Activated naive CD8-positive, alpha-beta T cell (primary cell): ENCODE data around the gene ELOVL5.

Experiments used
- H3K27ac Mint-ChIP-seq: one replicate; pipeline ENCODE4 v1.8.0; 2021; ENCODE audit warnings: mixed read lengths
- H3K27me3 Mint-ChIP-seq: one replicate; pipeline ENCODE4 v1.8.0; 2021; ENCODE audit warnings: mixed read lengths
- H3K36me3 Mint-ChIP-seq: one replicate; pipeline ENCODE4 v1.8.0; 2021; ENCODE audit warnings: mixed read lengths
- H3K4me1 Mint-ChIP-seq: one replicate; pipeline ENCODE4 v1.8.0; 2021; ENCODE audit warnings: low read depth, mixed read lengths
- H3K4me3 Mint-ChIP-seq: one replicate; pipeline ENCODE4 v1.8.0; 2021; ENCODE audit warnings: mild to moderate bottlenecking, mixed read lengths
- H3K9me3 Mint-ChIP-seq: one replicate; pipeline ENCODE4 v1.8.0; 2021; ENCODE audit warnings: low read depth, mixed read lengths

The ELOVL5 gene

GRCh38 chr6:53294095-53294494 lies 54.7 kb downstream of the ELOVL5 start:
- H3K27ac Mint-ChIP-seq, result peak overlapping the region; percentile 35
- H3K4me3 Mint-ChIP-seq, result no peak overlapping the region
- peaks cover 15% of the 10 kb centered on the region for H3K36me3 Mint-ChIP-seq

GRCh38 chr6:53293691-53294090 lies 55.1 kb downstream of the ELOVL5 start:
- no peak overlapping the region for H3K4me3 Mint-ChIP-seq
- peaks cover 15% of the 10 kb centered on the region for H3K36me3 Mint-ChIP-seq
- H3K27ac Mint-ChIP-seq, result peak overlapping the region; percentile 72

More at GRCh38 chr6:53294095-53294494, 54.7 kb downstream of the ELOVL5 start:
- Mint-ChIP-seq H3K27me3 (no peaks in the 10 kb centered on the region), H3K9me3 (no peaks in the 10 kb centered on the region), H3K4me1 (peaks cover 75% of the 10 kb centered on the region)

GRCh38 chr6:53290537-53291510 lies 57.9 kb downstream of the ELOVL5 start:
- Mint-ChIP-seq H3K4me3 (peak overlapping the region; percentile 30), H3K9me3 (no peaks in the 10 kb centered on the region), H3K27ac (peak overlapping the region; percentile 84), H3K4me1 (peaks cover 66% of the 10 kb centered on the region), H3K36me3 (peaks cover 22% of the 10 kb centered on the region), H3K27me3 (no peaks in the 10 kb centered on the region)

More at GRCh38 chr6:53293691-53294090, 55.1 kb downstream of the ELOVL5 start:
- Mint-ChIP-seq H3K4me1 (peaks cover 72% of the 10 kb centered on the region), H3K9me3 (no peaks in the 10 kb centered on the region), H3K27me3 (no peaks in the 10 kb centered on the region)

- Mint-ChIP-seq H3K27ac (peak overlapping the region; percentile 24), H3K36me3 (peaks cover 24% of the 10 kb centered on the region), H3K4me1 (peaks cover 62% of the 10 kb centered on the region), H3K4me3 (no peak overlapping the region), H3K27me3 (no peaks in the 10 kb centered on the region), H3K9me3 (no peaks in the 10 kb centered on the region)
Measured at GRCh38 chr6:53287336-53288225, 61.2 kb downstream of the ELOVL5 start.

- H3K27ac Mint-ChIP-seq, result peak overlapping the region; percentile 8
- no peak overlapping the region for H3K4me3 Mint-ChIP-seq
- peaks cover 22% of the 10 kb centered on the region for H3K36me3 Mint-ChIP-seq
- H3K9me3 Mint-ChIP-seq, result no peaks in the 10 kb centered on the region
- no peaks in the 10 kb centered on the region for H3K27me3 Mint-ChIP-seq
- H3K4me1 Mint-ChIP-seq, result peaks cover 35% of the 10 kb centered on the region
Measured at GRCh38 chr6:53284901-53285300, 63.8 kb downstream of the ELOVL5 start.

GRCh38 chr6:53282741-53283140 lies 66.0 kb downstream of the ELOVL5 start:
- Mint-ChIP-seq H3K4me1 (peaks cover 24% of the 10 kb centered on the region), H3K27me3 (no peaks in the 10 kb centered on the region), H3K27ac (no peak overlapping the region), H3K4me3 (no peak overlapping the region), H3K9me3 (no peaks in the 10 kb centered on the region), H3K36me3 (peaks cover 29% of the 10 kb centered on the region)

GRCh38 chr6:53282234-53282633 lies 66.5 kb downstream of the ELOVL5 start:
- Mint-ChIP-seq H3K4me1 (peaks cover 22% of the 10 kb centered on the region), H3K4me3 (no peak overlapping the region), H3K27me3 (no peaks in the 10 kb centered on the region), H3K36me3 (peaks cover 30% of the 10 kb centered on the region), H3K27ac (no peak overlapping the region), H3K9me3 (no peaks in the 10 kb centered on the region)

- H3K4me1 Mint-ChIP-seq, result peaks cover 20% of the 10 kb centered on the region
- no peak overlapping the region for H3K27ac Mint-ChIP-seq
- H3K36me3 Mint-ChIP-seq, result peaks cover 28% of the 10 kb centered on the region
- H3K9me3 Mint-ChIP-seq, result no peaks in the 10 kb centered on the region
- no peak overlapping the region for H3K4me3 Mint-ChIP-seq
- H3K27me3 Mint-ChIP-seq, result no peaks in the 10 kb centered on the region
Measured at GRCh38 chr6:53281518-53282215, 67.1 kb downstream of the ELOVL5 start.

GRCh38 chr6:53280207-53280606 lies 68.5 kb downstream of the ELOVL5 start:
- Mint-ChIP-seq H3K36me3 (peaks cover 24% of the 10 kb centered on the region), H3K27me3 (no peaks in the 10 kb centered on the region), H3K9me3 (no peaks in the 10 kb centered on the region), H3K27ac (no peak overlapping the region), H3K4me3 (no peak overlapping the region), H3K4me1 (peaks cover 18% of the 10 kb centered on the region)

- Mint-ChIP-seq H3K36me3 (peaks cover 24% of the 10 kb centered on the region), H3K9me3 (no peaks in the 10 kb centered on the region), H3K4me1 (peaks cover 12% of the 10 kb centered on the region), H3K27ac (peak overlapping the region; percentile 9), H3K27me3 (no peaks in the 10 kb centered on the region), H3K4me3 (no peak overlapping the region)
Measured at GRCh38 chr6:53279293-53279692, 69.5 kb downstream of the ELOVL5 start.

- no peaks in the 10 kb centered on the region for H3K27me3 Mint-ChIP-seq
- peaks cover 2% of the 10 kb centered on the region for H3K4me1 Mint-ChIP-seq
- H3K4me3 Mint-ChIP-seq, result no peak overlapping the region
- peaks cover 26% of the 10 kb centered on the region for H3K36me3 Mint-ChIP-seq
- H3K27ac Mint-ChIP-seq, result no peak overlapping the region
- no peaks in the 10 kb centered on the region for H3K9me3 Mint-ChIP-seq
Measured at GRCh38 chr6:53273370-53273769, 75.4 kb downstream of the ELOVL5 start.

- Mint-ChIP-seq H3K27me3 (no peaks in the 10 kb centered on the region), H3K36me3 (peaks cover 32% of the 10 kb centered on the region), H3K27ac (no peak overlapping the region)
Measured at GRCh38 chr6:53269827-53270226, 78.9 kb downstream of the ELOVL5 start.

GRCh38 chr6:53268858-53269608 lies 79.7 kb downstream of the ELOVL5 start:
- Mint-ChIP-seq H3K4me1 (no peaks in the 10 kb centered on the region), H3K27ac (no peak overlapping the region), H3K36me3 (peaks cover 34% of the 10 kb centered on the region), H3K9me3 (no peaks in the 10 kb centered on the region), H3K27me3 (no peaks in the 10 kb centered on the region), H3K4me3 (no peak overlapping the region)

More at GRCh38 chr6:53269827-53270226, 78.9 kb downstream of the ELOVL5 start:
- Mint-ChIP-seq H3K4me3 (no peak overlapping the region), H3K4me1 (no peaks in the 10 kb centered on the region), H3K9me3 (no peaks in the 10 kb centered on the region)

GRCh38 chr6:53266553-53267090 lies 82.1 kb downstream of the ELOVL5 start:
- no peak overlapping the region for H3K4me3 Mint-ChIP-seq
- no peaks in the 10 kb centered on the region for H3K4me1 Mint-ChIP-seq
- H3K27ac Mint-ChIP-seq, result no peak overlapping the region
- no peaks in the 10 kb centered on the region for H3K27me3 Mint-ChIP-seq
- H3K36me3 Mint-ChIP-seq, result peaks cover 33% of the 10 kb centered on the region
- H3K9me3 Mint-ChIP-seq, result no peaks in the 10 kb centered on the region
